Measurements from ENCODE around the gene HSD17B1. TPM values are rescaled to one million over a fixed set of nuclear protein-coding genes. Genes with fewer than 3 reads are reported as not detected.

The HSD17B1 gene
- total and polyA plus RNA-seq, 2 donors (not counting 1 experiment from before 2014, with no cell fraction given) = 0.40 to 2.6 TPM

DNA sequence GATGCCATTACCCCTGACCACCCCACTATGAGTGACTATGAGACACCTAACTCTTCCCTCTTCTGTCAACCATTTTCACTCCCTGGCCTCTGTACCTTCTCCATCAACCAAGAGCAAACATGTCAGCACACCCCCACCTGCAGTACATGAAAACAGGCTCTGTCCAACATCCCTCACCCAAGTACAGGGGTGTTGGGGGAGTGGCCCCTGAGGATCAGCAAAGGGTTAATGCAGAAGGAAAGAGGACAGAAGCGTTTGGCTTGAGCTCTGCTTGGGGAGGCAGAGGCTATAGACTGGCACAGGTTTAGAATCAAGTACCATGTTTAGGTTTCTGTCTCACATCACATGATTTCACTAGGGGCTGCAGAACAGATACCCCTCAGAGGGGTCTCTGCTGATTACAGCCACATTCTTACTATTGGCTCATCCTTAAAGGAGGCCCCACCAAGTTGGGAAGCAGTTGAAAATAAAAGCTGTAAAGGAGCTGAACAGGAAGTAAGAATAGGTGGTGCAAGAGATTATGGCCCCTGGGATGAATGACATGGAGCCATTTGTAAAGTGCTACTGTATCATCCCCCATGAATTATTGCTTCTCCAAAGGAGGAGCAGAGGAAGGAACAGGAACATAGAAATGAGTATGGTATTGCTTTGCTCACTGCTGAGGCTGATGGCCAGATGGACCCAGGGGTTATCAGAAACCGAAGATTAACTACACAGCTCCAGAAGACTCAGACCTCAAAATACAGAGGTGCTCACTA, 27.2 kb downstream of the HSD17B1 start:
- H2AFZ ChIP-seq (ENCODE audit: low read length) = no peak overlapping the region
- peaks cover 15% of the 10 kb centered on the region for H3K36me3 ChIP-seq (ENCODE audit: control insufficient read depth, insufficient read depth, low read length)
- H3K27me3 ChIP-seq (ENCODE audit: control insufficient read depth, insufficient read depth, low read length) = no peaks in the 10 kb centered on the region
- no peak for DNase-seq (ENCODE audit: low read depth in 2 of 2)
- no peaks in the 10 kb centered on the region for H4K20me1 ChIP-seq (ENCODE audit: control insufficient read depth, extremely low read depth, insufficient read depth, low read length)
- H3K4me1 ChIP-seq (ENCODE audit: control insufficient read depth, extremely low read depth, insufficient read depth, low read length) = peaks cover 6% of the 10 kb centered on the region
- no peaks in the 10 kb centered on the region for H3K9me3 ChIP-seq (ENCODE audit: control insufficient read depth, insufficient read depth, low read depth, low read length)
- H3K79me2 ChIP-seq (ENCODE audit: control insufficient read depth, insufficient read depth, low read length) = peaks cover 27% of the 10 kb centered on the region
- no peak overlapping the region for H3K4me2 ChIP-seq (ENCODE audit: extremely low read depth, insufficient read depth, low read length)
- no peak overlapping the region for H3K9ac ChIP-seq (ENCODE audit: insufficient read depth, low read length)
- H3K27ac ChIP-seq (ENCODE audit: insufficient read depth, low read length) = no peak overlapping the region
- H3K4me3 ChIP-seq (replicated peaks in 1 of 4; ENCODE audit: control extremely low read depth in 1 of 4, insufficient read depth in 1 of 4, low read depth in 3 of 4, low read length in 4 of 4) = no peak overlapping the region
- TF ChIP-seq, protein P1, sequence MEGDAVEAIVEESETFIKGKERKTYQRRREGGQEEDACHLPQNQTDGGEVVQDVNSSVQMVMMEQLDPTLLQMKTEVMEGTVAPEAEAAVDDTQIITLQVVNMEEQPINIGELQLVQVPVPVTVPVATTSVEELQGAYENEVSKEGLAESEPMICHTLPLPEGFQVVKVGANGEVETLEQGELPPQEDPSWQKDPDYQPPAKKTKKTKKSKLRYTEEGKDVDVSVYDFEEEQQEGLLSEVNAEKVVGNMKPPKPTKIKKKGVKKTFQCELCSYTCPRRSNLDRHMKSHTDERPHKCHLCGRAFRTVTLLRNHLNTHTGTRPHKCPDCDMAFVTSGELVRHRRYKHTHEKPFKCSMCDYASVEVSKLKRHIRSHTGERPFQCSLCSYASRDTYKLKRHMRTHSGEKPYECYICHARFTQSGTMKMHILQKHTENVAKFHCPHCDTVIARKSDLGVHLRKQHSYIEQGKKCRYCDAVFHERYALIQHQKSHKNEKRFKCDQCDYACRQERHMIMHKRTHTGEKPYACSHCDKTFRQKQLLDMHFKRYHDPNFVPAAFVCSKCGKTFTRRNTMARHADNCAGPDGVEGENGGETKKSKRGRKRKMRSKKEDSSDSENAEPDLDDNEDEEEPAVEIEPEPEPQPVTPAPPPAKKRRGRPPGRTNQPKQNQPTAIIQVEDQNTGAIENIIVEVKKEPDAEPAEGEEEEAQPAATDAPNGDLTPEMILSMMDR (conservative IDR thresholded peaks at IDR 0.05 in 1 of 2, IDR thresholded peaks at IDR 0.05 in 1 of 2; ENCODE audit: low read depth in 1 of 2, low read length in 2 of 2) = no peak
- no peak for TF ChIP-seq EZH2 (IDR thresholded peaks at IDR 0.05; ENCODE audit: low read length, missing control alignments)

DNA sequence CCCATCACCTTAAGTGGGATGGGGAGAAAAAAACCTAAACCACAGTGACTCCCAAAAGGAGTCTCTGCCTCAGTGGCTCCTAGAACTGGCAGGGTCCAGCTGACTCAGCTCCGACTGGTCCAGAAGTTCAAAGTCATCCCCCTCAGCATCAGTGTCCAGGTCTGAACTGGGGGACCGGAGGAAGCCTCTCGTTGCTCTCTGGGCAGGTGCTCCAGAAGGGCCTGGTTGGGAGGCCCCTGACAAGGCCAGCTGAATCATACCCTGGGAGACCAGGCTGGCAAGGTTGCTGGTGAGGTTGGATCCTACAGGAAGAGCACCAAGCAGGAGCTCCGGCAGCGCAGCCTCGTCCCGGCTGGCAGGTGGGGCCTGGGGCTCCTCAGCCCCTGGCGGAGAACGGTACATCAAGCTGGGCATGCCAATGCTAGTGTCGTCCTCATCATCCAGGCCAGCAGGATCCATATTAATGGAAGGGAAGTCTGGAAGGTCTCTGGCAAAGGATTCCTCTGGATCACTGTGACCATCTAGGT, 29.1 kb downstream of the HSD17B1 start:
- no peak for TF ChIP-seq EZH2 (IDR thresholded peaks at IDR 0.05; ENCODE audit: low read length, missing control alignments)
- TF ChIP-seq, protein P1 (conservative IDR thresholded peaks at IDR 0.05 in 1 of 2, IDR thresholded peaks at IDR 0.05 in 1 of 2; ENCODE audit: low read depth in 1 of 2, low read length in 2 of 2) = no peak
- DNase-seq (ENCODE audit: low read depth in 2 of 2) = no peak
- no peak overlapping the region for H3K4me2 ChIP-seq (ENCODE audit: extremely low read depth, insufficient read depth, low read length)
- no peak overlapping the region for H2AFZ ChIP-seq (ENCODE audit: low read length)
- peaks cover 2% of the 10 kb centered on the region for H3K4me1 ChIP-seq (ENCODE audit: control insufficient read depth, extremely low read depth, insufficient read depth, low read length)
- no peaks in the 10 kb centered on the region for H3K9me3 ChIP-seq (ENCODE audit: control insufficient read depth, insufficient read depth, low read depth, low read length)
- peaks cover 14% of the 10 kb centered on the region for H3K36me3 ChIP-seq (ENCODE audit: control insufficient read depth, insufficient read depth, low read length)
- H3K27me3 ChIP-seq (ENCODE audit: control insufficient read depth, insufficient read depth, low read length) = no peaks in the 10 kb centered on the region
- peaks cover 13% of the 10 kb centered on the region for H3K79me2 ChIP-seq (ENCODE audit: control insufficient read depth, insufficient read depth, low read length)
- no peak overlapping the region for H3K9ac ChIP-seq (ENCODE audit: insufficient read depth, low read length)
- H3K27ac ChIP-seq (ENCODE audit: insufficient read depth, low read length) = no peak overlapping the region
- H3K4me3 ChIP-seq (replicated peaks in 1 of 4; ENCODE audit: control extremely low read depth in 1 of 4, insufficient read depth in 1 of 4, low read depth in 3 of 4, low read length in 4 of 4) = no peak overlapping the region
- H4K20me1 ChIP-seq (ENCODE audit: control insufficient read depth, extremely low read depth, insufficient read depth, low read length) = no peaks in the 10 kb centered on the region

DNA sequence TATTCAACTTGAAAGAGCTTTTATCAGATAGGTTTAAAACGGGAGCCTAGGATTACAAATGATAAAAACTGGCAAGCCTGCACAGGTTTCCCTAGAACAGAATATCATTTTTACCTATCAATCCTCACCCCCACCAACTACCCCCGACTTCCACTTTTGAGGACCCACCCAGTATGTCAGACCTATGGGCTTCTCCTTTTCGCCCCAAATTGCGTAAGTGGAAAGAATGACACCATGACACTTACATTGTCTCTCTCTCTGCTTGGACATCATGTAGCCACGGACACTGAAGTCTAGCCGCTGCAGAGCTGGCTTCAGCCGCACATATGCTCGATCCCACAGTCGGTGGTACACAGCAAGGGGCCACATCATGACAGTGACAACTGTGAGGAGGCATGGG, 32.2 kb downstream of the HSD17B1 start:
- no peak for TF ChIP-seq EZH2 (IDR thresholded peaks at IDR 0.05; ENCODE audit: low read length, missing control alignments)
- TF ChIP-seq, protein P1 (conservative IDR thresholded peaks at IDR 0.05 in 1 of 2, IDR thresholded peaks at IDR 0.05 in 1 of 2; ENCODE audit: low read depth in 1 of 2, low read length in 2 of 2) = no peak
- Histone ChIP-seq H3K4me2 (ENCODE audit: extremely low read depth, insufficient read depth, low read length) (no peak overlapping the region), H2AFZ (ENCODE audit: low read length) (no peak overlapping the region), H3K27ac (ENCODE audit: insufficient read depth, low read length) (no peak overlapping the region), H3K9ac (ENCODE audit: insufficient read depth, low read length) (no peak overlapping the region), H3K27me3 (ENCODE audit: control insufficient read depth, insufficient read depth, low read length) (no peaks in the 10 kb centered on the region), H4K20me1 (ENCODE audit: control insufficient read depth, extremely low read depth, insufficient read depth, low read length) (no peaks in the 10 kb centered on the region), H3K79me2 (ENCODE audit: control insufficient read depth, insufficient read depth, low read length) (no peaks in the 10 kb centered on the region), H3K4me1 (ENCODE audit: control insufficient read depth, extremely low read depth, insufficient read depth, low read length) (no peaks in the 10 kb centered on the region), H3K36me3 (ENCODE audit: control insufficient read depth, insufficient read depth, low read length) (peaks cover 14% of the 10 kb centered on the region), H3K9me3 (ENCODE audit: control insufficient read depth, insufficient read depth, low read depth, low read length) (no peaks in the 10 kb centered on the region), H3K4me3 (replicated peaks in 1 of 4; ENCODE audit: control extremely low read depth in 1 of 4, insufficient read depth in 1 of 4, low read depth in 3 of 4, low read length in 4 of 4) (no peak overlapping the region)
- no peak for DNase-seq (ENCODE audit: low read depth in 2 of 2)

All from fibroblast of lung (primary cell).